Measurements from ENCODE around the gene LRRC10.

LRRC10 gene

DNA sequence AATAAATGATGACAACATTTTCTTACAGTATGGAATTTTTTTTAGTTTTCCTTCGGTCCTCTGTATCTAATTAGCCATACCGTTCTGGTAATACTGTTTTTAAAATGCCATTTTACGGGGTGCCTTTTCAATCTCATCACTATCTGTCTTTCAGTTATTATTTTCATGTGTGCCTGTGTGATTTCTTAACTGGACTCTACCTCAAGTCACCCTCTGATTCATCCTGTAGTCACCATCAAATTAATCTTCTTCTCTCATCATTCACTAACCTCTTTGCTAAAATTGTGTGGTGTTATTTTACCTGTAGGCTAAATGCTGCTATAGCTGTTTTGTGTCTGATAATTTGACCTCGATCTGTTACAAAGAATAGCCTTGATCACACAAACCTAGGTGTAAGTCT is 41.5 kb downstream of the LRRC10 start:
- no peak for DNase-seq (ENCODE audit: low read depth in 2 of 2)

DNA sequence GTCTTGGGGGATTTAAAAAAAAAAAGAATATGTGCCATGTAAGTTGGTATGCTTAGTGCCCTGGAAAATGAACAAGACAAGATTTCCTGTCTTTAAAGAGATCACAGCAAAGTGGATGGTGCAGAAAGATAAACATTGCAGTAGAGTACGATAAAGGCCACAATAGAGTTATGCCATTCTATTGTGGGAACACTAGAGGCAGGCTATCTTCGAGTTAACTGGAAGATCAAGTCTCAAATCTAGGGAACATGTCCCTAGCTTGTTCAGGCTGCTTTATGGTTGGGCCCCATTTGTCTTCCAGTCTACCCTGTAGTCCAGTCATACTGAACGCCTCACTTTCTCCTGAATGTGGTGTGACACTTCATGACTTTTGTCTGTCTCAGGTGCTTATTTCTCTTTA is 44.1 kb downstream of the LRRC10 start:
- no peak for DNase-seq (ENCODE audit: low read depth in 2 of 2)

DNA sequence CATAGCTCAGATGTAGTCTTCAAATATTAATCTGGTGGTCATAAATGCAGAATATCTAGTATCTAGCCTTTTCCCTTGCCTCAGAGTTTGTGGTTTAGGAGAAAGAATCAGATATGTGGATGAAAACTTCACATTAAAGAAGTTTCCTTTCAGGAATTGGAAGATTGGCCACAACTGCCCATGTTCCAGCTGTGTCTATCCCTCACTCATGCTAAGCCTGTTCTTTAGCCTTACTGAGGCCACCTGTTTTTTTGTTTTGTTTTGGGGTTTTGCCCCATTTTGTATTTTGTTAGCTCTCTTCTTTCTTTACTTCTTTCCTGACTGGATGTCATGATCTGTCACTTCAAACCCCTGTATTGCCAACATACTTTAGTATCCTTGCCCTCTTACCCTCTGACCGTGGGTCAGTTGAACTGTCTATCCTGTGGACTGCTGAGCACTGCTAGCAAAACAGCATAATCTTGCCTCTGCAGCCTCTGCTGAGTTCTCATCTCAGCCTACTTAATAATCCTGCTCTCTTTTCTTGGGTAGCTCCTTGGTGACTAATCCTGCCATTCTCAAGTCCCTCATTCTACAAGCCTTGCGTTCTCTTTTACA is 47.4 kb downstream of the LRRC10 start:
- DNase-seq (ENCODE audit: low read depth in 2 of 2) = no peak
